Measurements from ENCODE around the gene CLEC4A.
A peak's percentile ranks its signal among the peaks of the same experiment; 100 is the strongest.
"Not testable (repeated sequence)": the region's sequence is repeated elsewhere in the genome, so short reads cannot be mapped to it uniquely, and the experiment has no call there.

CLEC4A gene

DNA sequence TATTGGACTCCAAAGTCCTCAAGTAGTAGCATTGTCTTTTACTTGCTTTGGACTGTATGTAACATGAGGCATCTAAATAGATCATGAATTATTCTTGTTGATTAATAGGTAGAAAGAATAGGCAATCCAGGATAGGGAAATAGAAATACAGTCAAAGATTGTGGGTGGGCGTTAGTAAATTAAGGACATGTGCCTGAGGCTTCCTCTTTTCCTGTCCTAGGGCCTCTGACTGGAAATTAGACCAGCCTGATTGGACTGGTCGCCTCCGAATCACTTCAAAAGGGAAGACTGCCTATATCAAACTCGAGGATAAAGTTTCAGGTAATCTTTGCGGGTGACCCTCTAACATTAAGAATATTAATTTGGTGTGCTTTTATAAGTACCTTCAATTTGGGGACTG, 33.7 kb upstream of the CLEC4A start:
- H3K4me3 ChIP-seq (ENCODE audit: low read depth, low read length), result no peak overlapping the region
- peak; percentile 13 for DNase-seq (ENCODE audit: low read depth)
- no peak for TF ChIP-seq MAX (IDR thresholded peaks at IDR 0.05; ENCODE audit: low read depth, low read length)
- no peak for TF ChIP-seq MYC (IDR thresholded peaks at IDR 0.05; ENCODE audit: low read depth, low read length)
- no peak for TF ChIP-seq POLR2A (IDR thresholded peaks at IDR 0.05; ENCODE audit: extremely low read depth, insufficient read length)
- TF ChIP-seq, protein P1, sequence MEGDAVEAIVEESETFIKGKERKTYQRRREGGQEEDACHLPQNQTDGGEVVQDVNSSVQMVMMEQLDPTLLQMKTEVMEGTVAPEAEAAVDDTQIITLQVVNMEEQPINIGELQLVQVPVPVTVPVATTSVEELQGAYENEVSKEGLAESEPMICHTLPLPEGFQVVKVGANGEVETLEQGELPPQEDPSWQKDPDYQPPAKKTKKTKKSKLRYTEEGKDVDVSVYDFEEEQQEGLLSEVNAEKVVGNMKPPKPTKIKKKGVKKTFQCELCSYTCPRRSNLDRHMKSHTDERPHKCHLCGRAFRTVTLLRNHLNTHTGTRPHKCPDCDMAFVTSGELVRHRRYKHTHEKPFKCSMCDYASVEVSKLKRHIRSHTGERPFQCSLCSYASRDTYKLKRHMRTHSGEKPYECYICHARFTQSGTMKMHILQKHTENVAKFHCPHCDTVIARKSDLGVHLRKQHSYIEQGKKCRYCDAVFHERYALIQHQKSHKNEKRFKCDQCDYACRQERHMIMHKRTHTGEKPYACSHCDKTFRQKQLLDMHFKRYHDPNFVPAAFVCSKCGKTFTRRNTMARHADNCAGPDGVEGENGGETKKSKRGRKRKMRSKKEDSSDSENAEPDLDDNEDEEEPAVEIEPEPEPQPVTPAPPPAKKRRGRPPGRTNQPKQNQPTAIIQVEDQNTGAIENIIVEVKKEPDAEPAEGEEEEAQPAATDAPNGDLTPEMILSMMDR (IDR thresholded peaks at IDR 0.05; ENCODE audit: low read depth, low read length), result no peak

DNA sequence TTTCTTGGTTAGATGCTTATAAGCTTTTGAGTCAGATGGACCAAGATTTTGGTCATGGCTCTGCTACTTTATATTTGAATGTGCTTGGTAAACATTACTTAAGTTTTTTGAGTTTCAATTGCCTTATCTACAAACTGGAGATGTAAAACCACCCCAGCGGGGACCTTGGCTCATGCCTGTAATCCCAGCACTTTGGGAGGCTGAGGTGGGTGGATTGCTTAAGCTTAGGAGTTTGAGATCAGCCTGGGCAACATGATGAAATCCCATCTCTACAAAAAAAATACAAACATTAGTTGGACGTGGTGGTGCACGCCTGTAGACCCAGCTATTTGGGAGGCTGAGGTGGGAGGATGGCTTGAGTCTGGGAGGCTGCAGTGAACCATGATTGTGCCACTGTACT, 30.1 kb upstream of the CLEC4A start:
- H3K4me3 ChIP-seq (ENCODE audit: low read depth, low read length), result no peak overlapping the region
- no peak for DNase-seq (ENCODE audit: low read depth)
- TF ChIP-seq MAX (IDR thresholded peaks at IDR 0.05; ENCODE audit: low read depth, low read length), result no peak
- TF ChIP-seq MYC (IDR thresholded peaks at IDR 0.05; ENCODE audit: low read depth, low read length), result no peak
- TF ChIP-seq, protein P1 (IDR thresholded peaks at IDR 0.05; ENCODE audit: low read depth, low read length), result no peak
- TF ChIP-seq POLR2A (IDR thresholded peaks at IDR 0.05; ENCODE audit: extremely low read depth, insufficient read length), result no peak

DNA sequence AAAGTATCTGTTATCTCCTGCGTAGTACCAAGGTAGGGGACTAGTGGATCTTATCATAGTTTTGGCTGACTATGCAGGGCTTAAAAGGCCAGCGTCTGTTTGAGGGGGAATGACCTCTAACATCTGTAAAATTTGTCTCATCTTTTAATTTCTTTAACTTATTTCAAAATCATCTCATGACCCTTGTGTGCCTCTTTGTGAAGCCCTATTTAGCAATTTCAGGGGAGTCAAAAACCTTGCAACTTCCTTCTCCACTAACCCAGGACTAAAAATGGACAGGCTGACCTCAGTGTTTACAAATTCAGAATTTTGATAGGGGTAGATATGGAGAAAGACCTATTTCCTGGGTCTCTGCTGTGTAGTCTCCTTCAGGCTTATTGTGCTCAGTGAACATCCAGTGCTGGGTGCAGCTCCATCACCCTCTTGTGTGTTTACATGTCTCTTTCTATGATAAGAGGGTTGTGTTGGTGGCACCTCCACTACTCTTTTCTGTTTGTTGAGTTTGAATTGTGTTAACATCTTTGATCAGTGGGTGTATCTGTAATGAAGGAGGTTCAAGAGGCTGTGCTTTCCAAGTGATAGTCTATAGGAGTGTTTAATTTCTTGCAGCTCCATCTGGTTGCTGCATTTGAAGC, 27.0 kb upstream of the CLEC4A start:
- DNase-seq (ENCODE audit: low read depth), result peak; percentile 10
- no peak overlapping the region for H3K4me3 ChIP-seq (ENCODE audit: low read depth, low read length)
- TF ChIP-seq, protein P1 (IDR thresholded peaks at IDR 0.05; ENCODE audit: low read depth, low read length), result no peak

DNA sequence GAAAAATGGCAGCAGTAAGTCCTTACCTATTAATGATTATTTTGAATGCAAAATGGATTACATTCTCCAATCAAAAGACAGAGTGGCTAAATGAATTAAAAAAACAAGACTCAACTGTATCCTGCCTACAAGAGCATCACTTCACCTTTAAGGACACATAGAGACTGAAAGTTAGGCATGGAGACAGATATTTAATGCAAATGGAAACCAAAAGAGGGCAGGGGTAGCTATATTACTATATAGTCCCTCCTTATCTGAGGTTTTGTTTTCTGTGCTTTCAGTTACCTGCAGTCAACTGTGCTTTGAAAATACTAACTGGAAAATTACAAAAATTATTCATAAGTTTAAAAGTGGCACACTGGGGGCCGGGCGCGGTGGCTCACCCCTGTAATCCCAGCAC, 24.2 kb upstream of the CLEC4A start:
- no peak for DNase-seq (ENCODE audit: low read depth)
- TF ChIP-seq POLR2A (IDR thresholded peaks at IDR 0.05; ENCODE audit: extremely low read depth, insufficient read length), result no peak
- TF ChIP-seq, protein P1 (IDR thresholded peaks at IDR 0.05; ENCODE audit: low read depth, low read length), result no peak
- no peak for TF ChIP-seq MYC (IDR thresholded peaks at IDR 0.05; ENCODE audit: low read depth, low read length)
- no peak for TF ChIP-seq MAX (IDR thresholded peaks at IDR 0.05; ENCODE audit: low read depth, low read length)
- H3K4me3 ChIP-seq (ENCODE audit: low read depth, low read length), result no peak overlapping the region

DNA sequence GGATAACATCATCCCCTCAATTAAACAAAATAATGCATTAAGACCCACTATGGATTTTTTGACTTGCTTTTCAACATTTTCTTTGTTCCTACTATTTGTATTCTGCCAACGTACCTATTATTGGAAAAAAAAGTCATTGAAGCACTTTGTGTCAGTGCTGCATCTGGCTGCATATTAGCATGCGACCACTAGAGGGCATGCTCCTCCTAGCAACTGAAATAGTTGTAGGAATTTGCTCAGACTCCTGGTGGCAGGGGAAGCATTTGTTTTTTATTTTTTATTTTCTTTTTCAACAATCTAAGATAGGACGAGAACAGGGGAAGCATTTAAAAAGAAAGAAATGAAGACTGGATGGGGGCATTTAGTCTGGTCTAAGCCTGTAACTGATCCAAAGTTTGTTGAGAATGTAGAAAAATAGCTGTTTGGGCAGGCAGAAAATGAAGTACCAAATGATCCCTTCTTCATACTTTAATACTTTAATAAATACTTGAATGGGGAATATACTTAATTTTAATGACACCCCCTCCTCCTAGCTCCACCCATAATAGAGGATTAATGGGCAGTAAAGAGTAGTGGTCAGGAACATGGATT, 14.5 kb upstream of the CLEC4A start:
- H3K4me3 ChIP-seq (ENCODE audit: low read depth, low read length), result peak overlapping the region; percentile 21
- peak; percentile 77 for DNase-seq (ENCODE audit: low read depth)
- TF ChIP-seq MAX (IDR thresholded peaks at IDR 0.05; ENCODE audit: low read depth, low read length) (peak; percentile 66), MYC (IDR thresholded peaks at IDR 0.05; ENCODE audit: low read depth, low read length) (peak; percentile 61; the same call in 1 of the 2 replicates), POLR2A (IDR thresholded peaks at IDR 0.05; ENCODE audit: extremely low read depth, insufficient read length) (no peak)
- TF ChIP-seq, protein P1 (IDR thresholded peaks at IDR 0.05; ENCODE audit: low read depth, low read length), result peak; percentile 93

GRCh38 chr12:8113117-8113516, 10.3 kb upstream of the CLEC4A start:
- not testable (repeated sequence) for H3K4me3 ChIP-seq (ENCODE audit: low read depth, low read length); DNase-seq (ENCODE audit: low read depth)

Data from NB4 (cell line).